Caco-2 (cell line): Measurements from ENCODE around the gene LRP1B. TPM values are rescaled to one million over a fixed set of nuclear protein-coding genes. Genes with fewer than 3 reads are reported as not detected.

Source experiments
- BruUV-seq: library from RNA; stranded (reverse); fragments of 400-500 nt; replicated peaks from 2 replicates; lab custom pipeline; 2021; lab: Mats Ljungman, UMichigan
- CTCF ChIA-PET: fragments of 300-600 bp; sonication (Branson Sonifier 250); formaldehyde crosslinking; loops from one replicate; lab custom pipeline; 2022; ENCODE audit warnings: antibody characterized with exemption; lab: Charles Lee
- POLR2A ChIA-PET: fragments of 300-600 bp; sonication (Branson Sonifier 250); formaldehyde crosslinking; loops from one replicate; lab custom pipeline; 2022; ENCODE audit warnings: antibody characterized with exemption; lab: Charles Lee
- DNase-seq, 2 experiments: peaks; one replicate each; pipeline versions ENCODE4 v3.0.0 to v3.0.0-alpha.2; 2020 to 2022
- H3K27me3 ChIP-seq: replicated peaks from 2 replicates; pipeline ENCODE4 v1.6.0; 2011; ENCODE audit warnings: low read length; ENCODE audit not compliant: control insufficient read depth, insufficient read depth
- H3K36me3 ChIP-seq: 2 replicates; pipeline ENCODE4 v1.5.1; 2011; ENCODE audit warnings: low read length; ENCODE audit not compliant: control insufficient read depth, insufficient read depth
- H3K4me1 ChIP-seq: fragments of 250-450 bp; sonication (Bioruptor Pico); 2 replicates; pipeline ENCODE4 v1.5.1; 2020; ENCODE audit warnings: mild to moderate bottlenecking
- H3K4me3 ChIP-seq: 2 replicates; pipeline ENCODE4 v1.5.1; 2011; ENCODE audit warnings: low read depth, mild to moderate bottlenecking, control low read depth, low read length
- H3K9me3 ChIP-seq: fragments of 250-450 bp; sonication (Bioruptor Pico); 2 replicates; pipeline ENCODE4 v1.5.1; 2020; ENCODE audit warnings: mild to moderate bottlenecking, moderate library complexity
- H3K27ac Mint-ChIP-seq: one replicate; pipeline ENCODE4 v1.8.0; 2022; ENCODE audit warnings: mixed read lengths; ENCODE audit not compliant: unreplicated experiment
- H3K27me3 Mint-ChIP-seq: one replicate; pipeline ENCODE4 v1.8.0; 2022; ENCODE audit warnings: mixed read lengths; ENCODE audit not compliant: insufficient read depth, unreplicated experiment
- H3K36me3 Mint-ChIP-seq: one replicate; pipeline ENCODE4 v1.8.0; 2022; ENCODE audit warnings: mild to moderate bottlenecking, mixed read lengths; ENCODE audit not compliant: insufficient read depth, unreplicated experiment
- H3K4me1 Mint-ChIP-seq: one replicate; pipeline ENCODE4 v1.8.0; 2022; ENCODE audit warnings: low read depth, mixed read lengths; ENCODE audit not compliant: unreplicated experiment
- H3K4me3 Mint-ChIP-seq: one replicate; pipeline ENCODE4 v1.8.0; 2022; ENCODE audit warnings: mild to moderate bottlenecking, moderate library complexity, mixed read lengths; ENCODE audit not compliant: unreplicated experiment
- H3K9me3 Mint-ChIP-seq: one replicate; pipeline ENCODE4 v1.8.0; 2022; ENCODE audit warnings: mixed read lengths; ENCODE audit not compliant: unreplicated experiment
- intact Hi-C: fragments of 100-400 bp; cut with micrococcal nuclease; formaldehyde crosslinking; loops from one replicate; pipeline ENCODE4 v1.10.0; 2022; ENCODE audit not compliant: unreplicated experiment
- total RNA-seq: library from RNA; stranded (reverse); gene quantifications from 2 replicates; pipeline ENCODE4 v1.2.3, GENCODE V29; 2022
- TF ChIP-seq, protein P1 (sequence below), 2 experiments: fragments of 200-600 bp in 1 of 2; IDR thresholded peaks; 1 replicate in 1 of 2; 2 replicates in 1 of 2; pipeline versions ENCODE4 v1.5.1 to v1.8.0; 2011 to 2022; ENCODE audit warnings: antibody characterized with exemption in 1 of 2, control low read depth in 1 of 2, inconsistent platforms in 1 of 2, low read depth in 1 of 2, low read length in 1 of 2, mild to moderate bottlenecking in 1 of 2, moderate library complexity in 1 of 2; ENCODE audit not compliant: insufficient read depth in 1 of 2, severe bottlenecking in 1 of 2, unreplicated experiment in 1 of 2

The LRP1B gene
- total RNA-seq, 1 experiment from 2014 or later: not detected

DNA sequence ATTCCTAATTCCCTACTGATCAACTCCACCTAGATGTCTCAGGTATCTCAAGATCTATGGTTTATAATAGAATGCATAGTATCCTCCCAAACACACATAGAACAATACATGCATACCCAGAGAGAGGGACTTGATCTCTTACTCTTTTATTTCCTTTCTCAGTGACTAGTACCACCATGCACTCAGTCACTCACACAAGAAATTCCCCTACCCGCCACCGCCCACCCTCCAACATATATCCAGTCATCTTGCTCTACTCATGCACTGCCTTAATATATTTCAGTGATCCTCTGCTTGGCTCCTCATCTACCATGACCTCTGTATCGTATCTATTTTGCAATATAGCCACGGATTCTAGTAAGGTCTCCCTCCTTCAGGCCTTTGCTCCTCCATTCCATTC is 996.9 kb downstream of the LRP1B start:
- TF ChIP-seq, protein P1, sequence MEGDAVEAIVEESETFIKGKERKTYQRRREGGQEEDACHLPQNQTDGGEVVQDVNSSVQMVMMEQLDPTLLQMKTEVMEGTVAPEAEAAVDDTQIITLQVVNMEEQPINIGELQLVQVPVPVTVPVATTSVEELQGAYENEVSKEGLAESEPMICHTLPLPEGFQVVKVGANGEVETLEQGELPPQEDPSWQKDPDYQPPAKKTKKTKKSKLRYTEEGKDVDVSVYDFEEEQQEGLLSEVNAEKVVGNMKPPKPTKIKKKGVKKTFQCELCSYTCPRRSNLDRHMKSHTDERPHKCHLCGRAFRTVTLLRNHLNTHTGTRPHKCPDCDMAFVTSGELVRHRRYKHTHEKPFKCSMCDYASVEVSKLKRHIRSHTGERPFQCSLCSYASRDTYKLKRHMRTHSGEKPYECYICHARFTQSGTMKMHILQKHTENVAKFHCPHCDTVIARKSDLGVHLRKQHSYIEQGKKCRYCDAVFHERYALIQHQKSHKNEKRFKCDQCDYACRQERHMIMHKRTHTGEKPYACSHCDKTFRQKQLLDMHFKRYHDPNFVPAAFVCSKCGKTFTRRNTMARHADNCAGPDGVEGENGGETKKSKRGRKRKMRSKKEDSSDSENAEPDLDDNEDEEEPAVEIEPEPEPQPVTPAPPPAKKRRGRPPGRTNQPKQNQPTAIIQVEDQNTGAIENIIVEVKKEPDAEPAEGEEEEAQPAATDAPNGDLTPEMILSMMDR (IDR thresholded peaks at IDR 0.05; ENCODE audit: insufficient read depth in 1 of 2, low read depth in 1 of 2, low read length in 1 of 2, severe bottlenecking in 1 of 2, unreplicated experiment in 1 of 2): no peak
- Histone ChIP-seq H3K36me3 (no peaks in the 10 kb centered on the region), H3K4me3 (no peak overlapping the region), H3K4me1 (no peaks in the 10 kb centered on the region), H3K27me3 (no peaks in the 10 kb centered on the region; the same call in 1 of the 2 replicates), H3K9me3 (no peaks in the 10 kb centered on the region)
- no peak for DNase-seq
- Mint-ChIP-seq H3K36me3 (no peaks in the 10 kb centered on the region), H3K4me3 (no peak overlapping the region), H3K4me1 (no peaks in the 10 kb centered on the region), H3K27ac (no peak overlapping the region), H3K27me3 (peaks cover 4% of the 10 kb centered on the region), H3K9me3 (no peaks in the 10 kb centered on the region)
- no TSS peak for BruUV-seq
- POLR2A ChIA-PET: no interaction called here
- intact Hi-C loops: no loop called here
- CTCF ChIA-PET: no interaction called here

DNA sequence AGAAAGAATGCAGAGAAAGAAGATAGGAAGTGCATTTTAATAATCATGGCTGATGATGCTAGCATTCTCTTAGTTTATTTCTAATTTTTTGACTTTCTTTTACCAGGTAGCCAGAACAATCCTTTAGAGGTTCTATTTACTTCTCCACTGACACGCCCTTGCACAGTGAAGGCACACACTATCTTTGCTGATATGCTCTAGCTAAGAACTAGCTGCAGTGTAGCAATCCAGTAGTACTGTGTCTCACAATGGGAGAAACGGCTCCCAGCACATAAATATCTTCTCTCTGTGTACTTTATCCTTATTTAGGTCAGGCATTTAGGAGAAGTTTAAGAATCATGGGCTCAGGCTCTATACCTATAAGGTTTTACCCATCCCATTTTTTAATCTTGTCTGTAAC is 1005.4 kb downstream of the LRP1B start:
- no peaks in the 10 kb centered on the region for H3K4me1 Mint-ChIP-seq
- POLR2A ChIA-PET: no interaction called here
- H3K4me3 Mint-ChIP-seq: no peak overlapping the region
- intact Hi-C loops: no loop called here
- H3K27ac Mint-ChIP-seq: no peak overlapping the region
- Histone ChIP-seq H3K27me3 (no peaks in the 10 kb centered on the region), H3K4me1 (no peaks in the 10 kb centered on the region), H3K4me3 (no peak overlapping the region), H3K36me3 (no peaks in the 10 kb centered on the region), H3K9me3 (0 out of 2 replicates have a peak, but pooled peaks cover 3% of the 10 kb centered on the region)
- H3K36me3 Mint-ChIP-seq: no peaks in the 10 kb centered on the region
- no TSS peak for BruUV-seq
- no peak for DNase-seq
- peaks cover 3% of the 10 kb centered on the region for H3K27me3 Mint-ChIP-seq
- H3K9me3 Mint-ChIP-seq: peaks cover 12% of the 10 kb centered on the region
- TF ChIP-seq, protein P1 (IDR thresholded peaks at IDR 0.05; ENCODE audit: insufficient read depth in 1 of 2, low read depth in 1 of 2, low read length in 1 of 2, severe bottlenecking in 1 of 2, unreplicated experiment in 1 of 2): no peak
- CTCF ChIA-PET: no interaction called here

DNA sequence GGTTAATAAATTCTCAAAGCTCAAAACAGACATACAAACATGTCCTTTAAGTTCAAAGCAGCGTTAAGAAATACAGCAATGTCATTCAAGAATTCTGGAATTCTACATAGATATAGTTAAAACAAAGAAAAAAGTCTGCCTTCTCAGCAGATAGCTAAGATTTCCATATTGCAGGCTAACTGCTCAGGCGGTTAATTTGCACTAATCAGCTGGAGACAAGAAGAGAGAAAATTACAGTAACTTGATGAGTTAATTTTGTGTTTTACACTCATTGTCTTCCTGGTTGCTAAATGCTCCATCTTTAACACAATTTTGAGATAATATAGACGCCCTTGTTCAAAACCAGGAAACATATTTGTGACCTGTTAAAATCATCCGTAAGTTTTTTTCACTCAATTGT is 1012.0 kb downstream of the LRP1B start:
- Histone ChIP-seq H3K36me3 (no peaks in the 10 kb centered on the region), H3K4me1 (no peaks in the 10 kb centered on the region), H3K9me3 (no peaks in the 10 kb centered on the region), H3K4me3 (no peak overlapping the region), H3K27me3 (no peaks in the 10 kb centered on the region)
- no peak for DNase-seq
- TF ChIP-seq, protein P1 (IDR thresholded peaks at IDR 0.05; ENCODE audit: insufficient read depth in 1 of 2, low read depth in 1 of 2, low read length in 1 of 2, severe bottlenecking in 1 of 2, unreplicated experiment in 1 of 2): no peak
- H3K4me3 Mint-ChIP-seq: no peak overlapping the region
- POLR2A ChIA-PET: no interaction called here
- BruUV-seq: no TSS peak
- no peaks in the 10 kb centered on the region for H3K36me3 Mint-ChIP-seq
- no peaks in the 10 kb centered on the region for H3K4me1 Mint-ChIP-seq
- CTCF ChIA-PET: no interaction called here
- H3K27me3 Mint-ChIP-seq: no peaks in the 10 kb centered on the region
- H3K27ac Mint-ChIP-seq: no peak overlapping the region
- intact Hi-C loops: no loop called here
- H3K9me3 Mint-ChIP-seq: no peaks in the 10 kb centered on the region
